ENCODE measurements around the gene ZNF646.
"Not testable (repeated sequence)": the region's sequence is repeated elsewhere in the genome, so short reads cannot be mapped to it uniquely, and the experiment has no call there.

The ZNF646 gene

DNA sequence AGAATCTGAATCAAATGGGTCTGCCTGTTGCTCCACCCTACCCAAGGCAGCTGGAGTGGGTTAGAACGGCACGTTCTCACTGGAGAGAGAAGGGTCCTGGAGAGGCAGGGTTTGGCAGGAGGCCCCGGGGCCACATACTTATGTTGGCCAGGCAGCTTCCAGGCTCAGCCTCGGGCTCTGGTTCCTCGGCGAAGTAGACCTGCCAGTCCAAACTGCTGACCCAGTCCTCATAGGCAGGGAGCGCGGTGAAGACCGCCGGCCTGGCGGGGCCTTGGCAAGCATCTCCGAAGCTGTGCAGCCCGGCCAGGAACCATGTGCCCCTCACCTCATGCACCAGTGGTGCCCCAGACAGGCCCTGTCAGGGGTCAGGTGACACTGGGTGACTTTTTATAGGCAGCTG is 9.8 kb downstream of the ZNF646 start:
- no peak for DNase-seq (ENCODE audit: low spot score)

DNA sequence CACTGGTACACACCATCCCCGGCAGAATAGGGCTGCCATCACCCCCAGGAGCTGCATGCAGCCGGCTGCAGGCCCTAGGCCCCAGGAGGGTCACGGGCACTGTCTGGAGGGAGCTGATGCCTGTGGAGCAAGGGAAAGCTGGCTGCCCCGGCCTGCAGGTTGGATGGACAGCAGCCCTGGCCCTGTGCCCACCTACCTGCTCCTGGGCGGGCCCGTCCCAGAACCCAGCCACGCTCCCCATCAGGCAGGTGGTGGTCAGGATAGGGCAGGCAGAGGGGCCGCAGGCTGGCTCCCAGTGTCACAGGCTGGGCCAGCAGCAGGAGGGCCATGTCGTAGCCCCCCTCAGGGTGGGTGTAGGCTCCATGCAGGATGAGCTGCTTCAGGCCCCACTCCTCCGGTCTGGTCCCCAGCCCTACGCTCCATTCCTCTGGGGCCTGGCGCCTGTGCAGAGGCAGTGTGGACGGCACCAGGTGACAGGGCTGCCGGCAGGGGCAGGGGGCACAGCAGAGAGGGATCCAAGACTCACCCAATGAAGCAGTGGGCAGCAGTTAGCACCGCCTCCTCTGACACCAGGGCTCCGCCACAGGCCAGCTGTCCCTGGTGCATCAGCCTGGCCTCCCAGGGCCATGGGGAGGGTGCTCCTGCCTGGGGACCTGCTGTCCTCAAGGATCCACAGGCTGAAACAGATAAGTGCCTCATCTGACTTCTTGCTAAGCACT is 10.5 kb downstream of the ZNF646 start:
- DNase-seq (ENCODE audit: low spot score): no peak

DNA sequence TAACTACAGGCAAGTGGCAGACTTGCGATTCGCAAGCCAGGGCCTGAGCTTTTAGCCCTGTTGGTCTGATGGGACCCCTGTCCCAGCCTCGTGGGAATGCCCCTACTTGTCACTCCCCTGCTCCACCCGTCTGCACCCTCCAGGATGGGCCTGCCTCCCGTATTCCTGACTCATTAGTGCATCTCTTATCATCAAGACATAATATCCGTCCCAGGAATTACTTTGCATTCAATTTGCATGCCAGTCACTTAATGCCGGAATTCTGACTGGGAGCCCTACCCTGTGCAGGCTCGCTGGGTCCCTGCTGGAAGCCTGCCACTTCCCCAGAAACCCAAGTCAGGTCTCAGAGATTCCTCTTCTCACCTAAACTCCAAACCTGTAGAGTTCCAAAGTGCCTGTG is 11.2 kb downstream of the ZNF646 start:
- DNase-seq (ENCODE audit: low spot score): no peak

DNA sequence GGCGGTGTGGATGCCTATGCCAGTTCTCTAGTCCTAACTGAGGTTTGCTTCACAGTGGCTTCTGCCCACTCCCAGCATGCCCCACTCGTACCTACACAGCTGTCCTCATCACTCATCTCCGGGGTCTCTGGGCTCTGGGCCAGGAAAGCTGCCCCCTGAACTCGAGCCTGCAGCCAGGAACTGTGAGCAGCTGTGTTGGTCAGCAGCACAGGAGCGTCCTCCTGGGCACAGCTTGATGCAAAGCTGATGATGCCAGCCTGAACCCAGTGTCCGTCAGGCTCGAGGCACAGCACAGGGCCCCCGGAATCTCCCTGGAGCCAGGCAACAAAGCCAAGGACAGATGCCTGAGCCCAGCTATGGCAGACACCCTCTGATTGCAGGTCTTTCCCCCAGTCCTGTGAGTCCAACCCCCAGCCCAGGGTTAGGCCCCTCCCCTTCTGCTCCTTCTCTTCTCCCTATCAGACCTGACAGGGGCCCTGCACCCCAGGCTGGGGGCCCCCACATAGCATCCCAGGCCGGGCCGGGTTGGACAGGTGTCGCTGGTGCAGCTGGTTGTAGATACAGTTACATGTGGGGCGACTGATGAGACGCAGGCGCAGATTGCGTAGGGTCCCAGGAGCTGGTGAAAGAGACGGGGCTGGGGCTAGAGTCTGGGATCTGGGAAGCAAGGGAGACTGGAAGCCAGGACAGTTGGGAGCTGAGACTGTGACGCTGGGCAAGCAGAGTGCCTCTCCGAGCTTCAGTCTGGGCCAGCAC is 11.8 kb downstream of the ZNF646 start:
- DNase-seq (ENCODE audit: low spot score): no peak

DNA sequence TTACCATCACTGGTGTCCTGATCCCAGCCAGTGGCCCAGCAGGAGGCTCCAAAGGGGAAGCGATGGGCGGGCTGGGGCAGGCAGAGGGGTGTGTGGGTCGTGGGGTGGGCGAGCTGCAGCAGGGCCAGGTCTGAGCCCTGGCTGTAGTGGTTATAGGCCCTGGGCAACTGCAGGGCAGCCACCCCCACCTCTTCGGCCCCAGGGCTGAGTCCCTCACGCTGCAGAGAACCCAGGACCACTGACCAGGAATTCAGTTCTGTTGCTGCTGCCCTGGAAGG is 12.3 kb downstream of the ZNF646 start:
- DNase-seq (ENCODE audit: low spot score): no peak

DNA sequence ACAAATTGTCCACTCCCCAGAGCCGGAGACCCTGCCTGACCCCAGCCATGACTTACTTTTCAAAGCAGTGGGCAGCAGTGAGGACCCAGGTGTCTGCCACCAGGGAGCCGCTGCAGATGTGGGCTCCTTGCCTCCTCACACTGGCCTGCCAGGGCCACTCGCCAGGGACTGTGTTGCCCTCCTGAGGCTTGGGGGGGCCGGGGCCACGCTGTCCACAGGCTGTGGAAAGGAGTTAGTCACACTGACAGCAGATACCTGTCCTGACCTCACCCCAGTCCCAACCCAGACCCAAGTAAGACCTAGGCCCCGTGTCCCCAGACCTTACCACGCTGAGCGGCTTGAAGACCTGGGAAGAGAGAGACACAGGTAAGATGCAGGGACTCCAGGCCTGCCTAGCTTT is 13.3 kb downstream of the ZNF646 start:
- DNase-seq (ENCODE audit: low spot score): no peak

DNA sequence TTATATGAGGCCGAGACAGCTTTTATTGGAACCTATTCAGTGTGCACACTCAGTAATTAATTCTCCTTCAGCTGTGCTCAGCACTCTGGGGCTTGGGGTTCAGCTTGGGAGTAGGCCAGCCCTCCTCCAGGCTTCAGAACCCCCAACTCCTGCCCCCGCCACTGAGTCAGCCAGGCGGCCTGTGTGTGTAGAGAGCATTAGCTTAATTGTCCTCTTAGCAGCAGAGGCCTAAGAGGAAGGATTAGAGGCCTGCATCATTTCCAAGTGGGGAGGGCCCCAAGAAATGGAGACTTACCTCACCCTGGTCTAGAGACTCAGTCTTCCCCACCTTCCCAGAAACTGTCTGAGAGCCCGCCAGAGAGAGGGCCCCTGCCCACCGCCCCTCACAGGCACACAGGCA is 13.7 kb downstream of the ZNF646 start:
- DNase-seq (ENCODE audit: low spot score): no peak

DNA sequence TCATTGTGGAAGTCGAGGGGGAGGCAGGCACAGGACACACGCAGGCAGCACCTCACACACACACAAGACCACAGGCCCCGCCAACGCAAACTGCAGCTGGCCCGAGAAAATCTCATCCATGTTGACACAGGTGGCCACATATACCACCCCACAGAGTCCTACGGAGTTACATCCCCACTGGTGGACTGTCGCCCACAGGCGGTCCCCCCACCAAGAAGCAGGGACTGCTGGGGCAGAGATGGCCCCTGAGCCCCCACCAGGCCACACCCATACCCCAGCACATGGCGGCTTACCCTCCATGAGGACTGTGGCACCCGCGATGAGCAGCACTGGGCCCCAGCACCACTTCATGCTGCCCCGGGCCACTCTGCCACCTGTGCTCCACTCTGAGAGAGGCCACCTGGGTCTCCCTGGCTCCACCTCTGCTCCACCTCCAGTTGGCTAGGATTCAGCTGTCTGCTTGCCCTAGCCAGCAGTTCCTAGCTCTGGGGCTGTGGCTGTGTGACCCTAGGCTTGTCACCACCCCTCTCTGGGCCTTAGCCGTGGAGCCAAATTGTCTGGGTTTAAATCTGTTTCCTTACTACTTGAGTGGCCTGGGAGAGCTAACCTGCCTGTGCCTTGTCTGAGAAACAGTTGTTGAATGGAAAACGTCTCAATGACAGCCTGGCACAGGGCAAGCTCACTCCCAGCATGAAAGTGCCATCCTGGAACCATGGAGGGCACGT is 14.4 kb downstream of the ZNF646 start, which contains the start of gene PRSS53:
PRSS53 (minus strand) TSS at position 485 of the 725 bp plus-strand sequence; CDS start at position 351, 134 bp downstream.
- no peak for DNase-seq (ENCODE audit: low spot score)

DNA sequence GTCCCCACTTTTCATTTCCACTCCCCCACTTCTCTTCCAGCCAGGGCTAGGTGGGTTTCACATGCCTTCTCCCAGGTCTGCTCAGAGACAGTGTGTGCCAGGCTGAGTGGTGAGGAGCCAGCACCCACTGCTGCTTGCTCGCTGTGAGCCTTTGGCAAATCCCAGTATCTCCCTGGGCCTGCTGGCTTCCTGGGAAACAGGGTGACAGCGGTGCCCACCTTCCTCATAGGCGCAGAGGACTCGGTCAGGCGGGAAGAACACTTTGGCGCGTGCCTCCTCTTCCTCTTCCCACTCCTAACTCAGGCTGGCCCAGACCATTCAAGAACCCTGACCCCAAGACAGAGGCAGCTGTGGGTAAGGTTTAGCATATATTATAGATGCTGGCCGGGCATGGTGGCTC is 15.0 kb downstream of the ZNF646 start:
- DNase-seq (ENCODE audit: low spot score): no peak

DNA sequence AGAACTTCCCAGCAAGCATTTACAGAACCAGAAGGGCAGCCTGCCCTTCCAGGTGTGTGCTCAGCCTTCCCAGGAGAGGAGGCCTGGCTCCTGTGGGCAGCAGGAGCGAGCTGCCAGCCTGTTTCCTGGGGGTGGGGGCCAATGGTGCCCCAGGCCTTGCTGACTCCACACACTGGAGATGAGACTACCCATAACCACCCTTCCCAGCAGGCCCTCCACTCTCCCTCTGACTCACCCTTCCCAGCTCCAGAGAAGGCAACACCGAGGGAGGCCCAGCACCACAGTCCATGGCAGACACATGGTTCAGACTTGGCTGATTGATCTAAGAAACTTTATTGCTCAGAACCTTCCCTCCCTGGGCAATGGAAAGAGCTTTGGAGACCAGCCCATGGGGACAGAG is 16.3 kb downstream of the ZNF646 start:
- DNase-seq (ENCODE audit: low spot score): no peak

DNA sequence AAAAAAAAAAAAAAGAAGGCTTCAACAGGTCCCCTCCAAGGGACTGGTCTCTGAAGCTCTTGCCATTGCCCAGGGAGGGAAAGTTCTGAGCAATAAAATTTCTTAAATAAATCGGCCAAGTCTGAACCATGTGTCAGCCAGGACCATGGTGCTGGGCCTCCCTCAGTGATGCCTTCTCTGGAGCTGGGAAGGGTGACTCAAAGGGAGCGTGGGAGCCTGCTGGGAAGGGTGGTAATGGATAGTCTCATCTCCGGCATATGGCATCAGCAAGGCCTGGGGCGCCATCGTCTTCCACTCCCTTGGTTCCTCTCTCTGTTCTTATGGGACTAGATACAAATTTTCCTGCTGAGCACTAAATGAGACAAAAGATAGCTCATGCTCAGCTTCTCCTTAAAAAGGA is 18.1 kb downstream of the ZNF646 start:
- no peak for DNase-seq (ENCODE audit: low spot score)

DNA sequence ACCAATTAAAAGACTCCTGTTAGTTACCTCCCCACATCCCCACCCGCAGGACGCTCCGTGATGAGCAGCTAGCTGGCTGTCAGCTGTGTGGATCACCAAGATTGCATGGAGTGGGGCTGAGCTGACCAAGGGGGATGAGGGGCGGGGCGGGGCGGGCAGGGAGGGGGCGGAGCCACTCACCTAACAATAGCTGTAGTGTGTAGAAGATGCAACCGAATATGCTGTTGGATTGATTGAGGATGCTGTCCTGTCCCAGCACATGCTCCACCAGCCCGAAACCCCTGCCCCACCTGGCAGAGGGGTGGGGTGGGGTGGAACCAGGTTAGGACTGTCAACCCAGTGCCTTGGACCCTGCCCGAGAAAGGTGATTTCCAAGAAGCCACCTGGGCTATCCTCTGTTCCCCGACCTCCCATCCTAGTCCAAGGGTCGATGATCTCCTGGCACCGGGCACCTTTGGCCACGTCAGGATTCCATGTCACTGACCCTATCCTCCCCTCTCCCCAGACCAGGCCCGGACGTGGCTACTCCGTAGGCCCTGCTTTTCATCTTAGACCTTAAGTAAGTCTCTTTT is 19.0 kb downstream of the ZNF646 start:
- DNase-seq (ENCODE audit: low spot score): peak; percentile 58

DNA sequence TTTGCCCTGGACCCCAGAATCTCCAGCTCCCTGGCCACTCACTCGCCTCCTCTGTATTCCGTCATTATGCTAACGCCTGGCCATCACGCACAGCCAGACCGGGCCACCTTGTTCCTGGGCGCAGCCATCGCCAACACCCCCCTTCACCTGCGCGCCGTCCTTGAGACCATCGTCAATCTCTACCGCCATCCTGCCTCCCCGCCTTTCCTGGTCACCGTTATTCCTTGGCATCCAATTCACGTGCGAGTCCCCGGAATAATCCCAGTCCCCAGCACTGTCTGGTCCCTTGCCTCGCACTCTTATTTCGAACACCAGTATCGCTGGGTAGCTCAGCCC is 19.8 kb downstream of the ZNF646 start:
- DNase-seq (ENCODE audit: low spot score): no peak

DNA sequence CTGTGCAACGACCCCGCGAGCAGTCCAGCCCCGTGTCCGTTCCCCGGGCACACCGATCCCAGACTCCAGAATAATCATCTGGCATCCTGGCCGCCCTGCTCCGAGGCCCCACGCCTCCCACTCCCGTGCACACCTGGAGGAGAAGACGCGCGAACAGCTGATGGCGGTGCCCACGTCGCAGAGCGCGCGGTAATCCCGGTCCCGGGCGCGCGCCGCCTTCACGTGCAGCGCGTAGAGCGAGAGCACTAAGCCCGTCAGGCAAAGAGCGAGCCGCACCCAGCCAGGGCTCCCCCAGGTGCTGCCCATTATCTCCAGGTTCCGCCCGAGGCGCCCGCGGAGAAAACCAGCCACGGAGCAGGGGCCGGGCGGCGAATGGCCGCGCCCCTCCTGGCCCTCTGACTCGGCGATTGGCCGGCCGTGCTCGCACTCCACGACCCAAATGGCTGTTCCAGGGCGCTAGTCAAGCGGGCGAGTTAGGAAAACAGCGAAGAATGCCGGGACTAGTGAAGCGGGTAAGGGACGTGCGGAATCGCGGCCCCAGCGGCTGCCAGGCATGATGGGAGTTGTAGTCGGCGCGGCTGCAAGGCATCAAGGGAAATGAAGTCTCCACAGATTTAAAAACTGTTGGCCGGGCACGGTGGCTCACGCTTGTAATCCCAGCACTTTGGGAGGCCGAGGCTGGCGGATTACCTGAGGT is 20.4 kb downstream of the ZNF646 start, which contains the start of gene VKORC1:
VKORC1 (minus strand) TSS at position 374 of the 697 bp plus-strand sequence; CDS start at position 306, 68 bp downstream.
- DNase-seq (ENCODE audit: low spot score): peak; percentile 98

DNA sequence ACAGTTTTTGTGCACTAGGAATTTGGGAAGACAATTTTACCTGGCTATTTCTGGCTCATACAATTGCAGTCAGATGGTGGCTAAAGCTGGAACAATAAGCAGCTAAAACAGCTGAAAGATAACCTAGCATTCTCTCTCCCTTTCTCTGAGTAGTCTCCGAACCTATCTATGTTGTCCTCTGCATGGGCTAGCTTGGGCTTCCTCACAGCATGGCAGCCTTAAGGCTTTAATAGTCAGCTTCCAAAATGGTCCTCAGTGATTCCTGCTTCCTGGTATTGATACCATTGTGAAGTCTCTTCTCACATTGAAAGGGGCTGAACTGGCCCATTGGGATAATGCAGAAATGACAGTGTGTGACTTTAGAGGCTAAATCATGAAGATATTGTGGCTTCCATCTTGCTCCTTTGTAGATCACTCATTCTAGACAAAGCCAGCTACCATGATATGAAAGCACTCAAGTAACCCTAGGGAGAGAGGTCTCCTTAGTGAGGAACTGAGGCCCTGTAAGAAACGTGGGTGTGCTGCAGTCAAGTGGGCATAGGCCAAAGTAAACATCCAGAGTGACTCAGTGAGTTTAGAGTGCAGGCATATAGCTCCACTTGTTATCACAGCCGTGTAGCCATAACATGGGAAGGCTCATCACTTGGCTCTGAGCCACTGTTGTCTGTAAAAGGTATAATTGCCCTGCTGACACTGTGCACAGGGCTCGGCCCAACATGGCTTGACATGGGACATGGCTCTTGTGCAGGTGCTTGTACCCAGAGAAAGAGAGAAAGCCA is 25.8 kb downstream of the ZNF646 start:
- no peak for DNase-seq (ENCODE audit: low spot score)

DNA sequence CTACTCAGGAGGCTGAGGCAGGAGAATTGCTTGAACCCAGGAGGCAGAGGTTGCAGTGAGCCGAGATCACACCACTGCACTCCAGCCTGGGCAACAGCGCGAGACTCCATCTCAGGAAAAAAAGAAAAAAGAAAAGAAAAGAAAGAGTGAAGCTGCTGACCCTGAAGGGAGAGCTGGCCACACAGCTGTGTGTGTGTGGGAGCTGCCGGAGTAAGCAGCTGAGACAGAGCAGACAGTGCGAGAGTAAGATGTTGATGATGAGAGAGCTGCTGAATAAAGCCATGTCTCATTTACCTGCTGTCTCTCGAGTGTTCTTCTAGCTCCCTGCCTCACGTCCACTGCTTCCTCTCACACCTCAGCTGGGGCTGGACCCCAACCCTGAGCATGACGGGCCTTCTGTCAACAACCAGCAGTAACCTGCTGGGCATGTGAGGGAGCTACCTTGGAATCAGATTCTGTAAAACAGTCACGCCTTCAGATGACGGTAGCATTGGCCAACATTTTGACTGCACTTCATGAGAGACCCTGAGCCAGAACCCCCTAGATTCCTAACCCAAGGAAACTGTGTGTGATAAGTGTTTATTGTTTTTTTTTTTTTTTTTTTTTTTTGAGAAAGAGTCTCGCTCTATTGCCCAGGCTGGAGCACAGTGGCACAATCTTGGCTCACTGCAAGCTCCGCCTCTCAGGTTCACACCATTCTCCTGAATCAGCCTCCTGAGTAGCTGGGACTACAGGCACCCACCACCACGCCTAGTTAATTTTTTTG is 26.8 kb downstream of the ZNF646 start:
- DNase-seq (ENCODE audit: low spot score): not testable (repeated sequence)

DNA sequence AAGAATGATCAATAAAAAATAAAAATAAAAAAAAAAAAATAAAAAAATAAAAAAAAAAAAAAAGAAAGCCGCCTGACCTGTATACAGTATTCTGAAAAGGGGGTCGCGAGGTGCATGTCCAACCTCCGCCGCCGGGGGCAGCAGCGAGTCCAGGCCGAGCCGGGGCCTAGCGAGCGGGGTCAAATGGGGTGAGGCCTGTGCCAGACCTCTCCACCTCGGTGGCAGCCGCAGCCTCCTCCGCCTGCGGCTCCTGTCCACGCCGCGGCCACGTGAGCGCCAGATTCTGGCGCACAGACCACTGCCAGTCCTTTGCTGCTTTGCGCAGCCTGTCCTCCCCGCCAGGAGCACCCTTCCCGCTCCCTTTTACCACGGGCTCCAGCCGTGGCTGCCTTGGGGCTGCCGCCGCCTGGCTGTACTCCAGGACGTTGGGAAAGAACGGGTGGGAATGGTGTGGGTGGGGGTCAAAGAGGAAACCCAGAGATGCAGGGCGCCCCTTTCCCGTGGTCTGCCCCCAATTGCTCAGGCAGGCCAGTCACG is 31.5 kb downstream of the ZNF646 start:
- peak; percentile 77 for DNase-seq (ENCODE audit: low spot score)

DNA sequence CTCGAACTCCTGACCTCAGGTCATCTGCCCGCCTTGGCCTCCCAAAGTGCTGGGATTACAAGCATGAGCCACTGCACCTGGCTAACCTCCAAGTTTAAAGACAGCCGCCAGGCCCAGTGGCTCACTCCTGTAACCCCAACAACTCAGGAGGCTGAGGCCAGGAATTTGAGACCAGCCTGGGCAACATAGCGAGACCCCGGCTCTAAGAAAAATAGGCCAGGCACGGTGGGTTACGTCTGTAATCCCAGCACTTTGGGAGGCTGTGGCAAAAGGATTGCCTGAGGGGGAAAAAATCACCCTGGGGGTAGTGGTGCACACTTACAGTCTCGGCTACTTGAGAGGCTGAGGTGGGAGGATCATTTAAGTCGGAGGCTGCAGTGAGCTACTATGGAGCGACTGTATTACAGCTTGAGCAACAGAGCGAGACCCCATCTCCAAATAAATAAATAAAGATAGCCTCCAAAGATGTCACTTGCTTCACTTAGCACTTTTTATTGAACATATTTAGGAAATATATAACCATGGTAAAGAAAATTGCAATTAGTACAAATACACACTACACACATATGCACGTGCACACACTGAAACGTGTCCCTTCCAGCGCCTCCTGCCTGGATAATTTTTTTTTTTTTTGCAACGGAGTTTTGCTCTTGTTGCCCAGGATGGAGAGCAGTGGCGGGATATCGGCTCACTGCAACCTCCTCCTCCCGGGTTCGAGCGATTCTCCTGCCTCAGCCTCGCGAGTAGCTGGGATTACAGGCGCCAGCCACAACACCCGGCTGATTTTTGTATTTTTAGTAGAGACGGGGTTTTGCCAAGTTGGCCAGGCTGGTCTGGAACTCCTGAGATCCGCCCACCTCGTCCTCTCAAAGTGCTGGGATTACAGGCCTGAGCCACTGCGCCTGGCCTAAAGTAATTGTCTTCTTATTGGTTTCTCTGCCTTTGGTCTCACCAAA is 32.6 kb downstream of the ZNF646 start:
- DNase-seq (ENCODE audit: low spot score): no peak

DNA sequence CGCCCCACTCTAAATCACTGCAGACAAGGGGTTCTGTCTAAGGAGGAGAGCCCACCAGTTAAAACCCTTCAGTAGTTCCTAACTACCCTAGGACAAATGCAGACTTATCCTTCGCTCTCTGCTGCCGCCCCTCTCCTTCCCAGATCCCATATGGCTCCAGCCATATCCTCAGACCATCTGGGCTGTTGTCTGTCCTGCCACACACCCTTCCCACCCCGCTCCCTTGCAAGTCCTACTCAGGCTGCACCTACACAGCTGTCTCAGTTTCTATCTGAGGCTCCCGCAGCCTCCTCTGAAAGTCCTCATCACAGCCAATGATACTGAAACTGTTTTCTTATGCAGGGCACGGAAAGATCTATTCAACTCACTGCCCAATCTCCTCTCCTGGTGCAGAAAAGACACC is 33.2 kb downstream of the ZNF646 start:
- no peak for DNase-seq (ENCODE audit: low spot score)

Measured in RKO (cell line).